ENCODE data around the gene OR8J1. TPM values are rescaled to one million over a fixed set of nuclear protein-coding genes. Genes with fewer than 3 reads are reported as not detected.

Gene OR8J1
- total RNA-seq (2022; extraction: Qiagen RNA extraction) = not detected in 5 replicates

GRCh38 chr11:56353991-56354390 is at the start of gene OR8J1:
Gene OR8J1 (plus strand): TSS chr11:56354291. CDS start chr11:56360247, 5,956 bp downstream.

GRCh38 chr11:56314844-56315243 is 39.2 kb upstream of the OR8J1 start, which contains the start of gene OR8K3:
Gene OR8K3 (plus strand): TSS chr11:56315144. CDS start chr11:56318307, 3,163 bp downstream.

GRCh38 chr11:56345739-56346138 is 8.4 kb upstream of the OR8J1 start, which contains the start of gene OR8K1:
Gene OR8K1 (plus strand): TSS chr11:56346039. CDS start chr11:56346039, 0 bp downstream.

GRCh38 chr11:56375324-56375723 is 21.2 kb downstream of the OR8J1 start, which contains the start of gene OR8U1:
Gene OR8U1 (plus strand): TSS chr11:56375624. CDS start chr11:56375624, 0 bp downstream.

Other genes with a start within 250 kb of the OR8J1 start
- not detected in 5 replicates for gene OR8H3, start 231.9 kb upstream of the OR8J1 start, total RNA-seq (2022; extraction: Qiagen RNA extraction)
- gene OR8J3, start 214.1 kb upstream of the OR8J1 start, total RNA-seq (2022; extraction: Qiagen RNA extraction) = not detected in 5 replicates
- gene OR8K5, start 194.0 kb upstream of the OR8J1 start, total RNA-seq (2022; extraction: Qiagen RNA extraction) = not detected in 5 replicates
- gene OR5J2, start 177.7 kb upstream of the OR8J1 start, total RNA-seq (2022; extraction: Qiagen RNA extraction) = not detected in 5 replicates
- gene OR5T2, start 120.0 kb upstream of the OR8J1 start, total RNA-seq (2022; extraction: Qiagen RNA extraction) = not detected in 5 replicates
- gene OR5T3, start 102.0 kb upstream of the OR8J1 start, total RNA-seq (2022; extraction: Qiagen RNA extraction) = not detected in 5 replicates
- gene OR5T1, start 80.1 kb upstream of the OR8J1 start, total RNA-seq (2022; extraction: Qiagen RNA extraction) = not detected in 5 replicates
- gene OR8H1, start 62.0 kb upstream of the OR8J1 start, total RNA-seq (2022; extraction: Qiagen RNA extraction) = not detected in 5 replicates
- gene OR8K3, start 39.1 kb upstream of the OR8J1 start, total RNA-seq (2022; extraction: Qiagen RNA extraction) = not detected in 5 replicates
- gene OR8K1, start 8.3 kb upstream of the OR8J1 start, total RNA-seq (2022; extraction: Qiagen RNA extraction) = not detected in 5 replicates
- not detected in 5 replicates for gene OR8U1, start 21.3 kb downstream of the OR8J1 start, total RNA-seq (2022; extraction: Qiagen RNA extraction)
- not detected in 5 replicates for gene OR5AL1, start 58.4 kb downstream of the OR8J1 start, total RNA-seq (2022; extraction: Qiagen RNA extraction)
- gene OR5M3, start 119.1 kb downstream of the OR8J1 start, total RNA-seq (2022; extraction: Qiagen RNA extraction) = not detected in 5 replicates
- gene OR5M8, start 137.1 kb downstream of the OR8J1 start, total RNA-seq (2022; extraction: Qiagen RNA extraction) = not detected in 5 replicates
- not detected in 5 replicates for gene OR5M11, start 189.0 kb downstream of the OR8J1 start, total RNA-seq (2022; extraction: Qiagen RNA extraction)
- not detected in 5 replicates for gene OR5M10, start 223.4 kb downstream of the OR8J1 start, total RNA-seq (2022; extraction: Qiagen RNA extraction)

All from A549 treated with Hydrocortisone at 1 μM for 4 hours (cell line).